OCI-LY3 (cell line): ENCODE measurements around the gene BMP7.

Source experiments
- H2AFZ ChIP-seq: fragments of 200-600, 300-600 bp; shearing (Covaris generic); 2 replicates; pipeline ENCODE4 v1.6.0; 2014; ENCODE audit warnings: antibody characterized with exemption, low read depth, low read length
- H3K27ac ChIP-seq: fragments of 200-600, 300-600 bp; sonication (generic); 2 replicates; pipeline ENCODE4 v1.5.1; 2014; ENCODE audit warnings: mild to moderate bottlenecking, low read length, moderate library complexity, mixed read lengths
- H3K27me3 ChIP-seq: fragments of 200-600, 300-600 bp; sonication (generic); 2 replicates; pipeline ENCODE4 v1.6.1; 2014; ENCODE audit warnings: low read depth, low read length, mixed read lengths
- H3K36me3 ChIP-seq: fragments of 200-600, 300-600 bp; sonication (generic); replicated peaks from 2 replicates; pipeline ENCODE3; 2014; ENCODE audit warnings: low read depth, low read length, mixed read lengths
- H3K4me1 ChIP-seq: fragments of 300-600, 200-600 bp; sonication (generic); 2 replicates; pipeline ENCODE4 v1.6.1; 2014; ENCODE audit warnings: low read length, mixed read lengths
- H3K4me2 ChIP-seq: fragments of 200-600, 300-600 bp; sonication (generic); 2 replicates; pipeline ENCODE4 v1.6.1; 2014; ENCODE audit warnings: low read length, mixed read lengths
- H3K4me3 ChIP-seq: fragments of 300-600, 200-600 bp; sonication (generic); 2 replicates; pipeline ENCODE4 v1.5.1; 2014; ENCODE audit warnings: antibody characterized with exemption, mild to moderate bottlenecking, low read length, moderate library complexity
- H3K79me2 ChIP-seq: fragments of 300-600, 200-600 bp; shearing (Covaris generic); 2 replicates; pipeline ENCODE4 v1.6.1; 2014; ENCODE audit warnings: mild to moderate bottlenecking, low read length, mixed read lengths
- H3K9ac ChIP-seq: fragments of 300-600, 200-600 bp; shearing (Covaris generic); 2 replicates; pipeline ENCODE4 v1.6.0; 2014; ENCODE audit warnings: mild to moderate bottlenecking, low read length, moderate library complexity
- H3K9me3 ChIP-seq: fragments of 200-600, 300-600 bp; shearing (Covaris generic); 2 replicates; pipeline ENCODE4 v1.6.1; 2014; ENCODE audit warnings: low read length, mixed read lengths; ENCODE audit not compliant: insufficient read depth
- H4K20me1 ChIP-seq: fragments of 200-600, 300-600 bp; sonication (generic); 2 replicates; pipeline ENCODE4 v1.6.1; 2016; ENCODE audit warnings: low read length, mixed read lengths; ENCODE audit not compliant: insufficient read depth
- EZH2phosphoT487 ChIP-seq: fragments of 200-600 bp; shearing (Covaris generic); IDR thresholded peaks from 2 replicates; pipeline ENCODE4 v1.6.1; 2018; ENCODE audit warnings: antibody characterized with exemption, mixed run types, low read depth
- TF ChIP-seq, protein P1 (sequence below): fragments of 200-600, 300-600 bp; sonication (generic); IDR thresholded peaks from 2 replicates; pipeline ENCODE4 v1.5.1; 2014; ENCODE audit warnings: antibody characterized with exemption, low read length, low read depth

BMP7 gene

DNA sequence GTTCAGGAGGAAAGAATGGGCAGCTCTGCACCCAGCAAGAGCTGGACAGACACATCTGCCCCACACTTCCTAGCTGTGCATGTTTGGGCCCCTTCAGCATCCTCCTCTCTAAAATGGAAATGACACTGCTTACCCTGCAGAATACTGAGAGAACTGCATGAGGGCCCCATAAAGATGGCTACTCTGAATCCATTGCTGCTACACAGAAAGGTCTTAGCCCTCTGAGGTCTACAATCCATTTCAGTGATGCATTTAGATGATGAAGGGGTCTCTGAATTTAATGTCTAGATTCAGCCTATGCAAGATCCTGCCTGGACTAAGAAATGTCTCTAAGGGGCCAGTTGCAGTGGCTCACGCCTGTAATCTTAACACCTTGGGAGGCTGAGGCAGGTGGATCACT, 11.3 kb downstream of the BMP7 start:
- H3K9ac ChIP-seq = no peak overlapping the region
- H4K20me1 ChIP-seq = no peaks in the 10 kb centered on the region
- H3K4me2 ChIP-seq = no peak overlapping the region
- no peaks in the 10 kb centered on the region for H3K4me1 ChIP-seq
- no peaks in the 10 kb centered on the region for H3K79me2 ChIP-seq
- no peaks in the 10 kb centered on the region for H3K36me3 ChIP-seq
- H2AFZ ChIP-seq = no peak overlapping the region
- no peak overlapping the region for H3K4me3 ChIP-seq
- H3K27me3 ChIP-seq = peaks cover 51% of the 10 kb centered on the region
- TF ChIP-seq EZH2phosphoT487 = no peak
- TF ChIP-seq, protein P1, sequence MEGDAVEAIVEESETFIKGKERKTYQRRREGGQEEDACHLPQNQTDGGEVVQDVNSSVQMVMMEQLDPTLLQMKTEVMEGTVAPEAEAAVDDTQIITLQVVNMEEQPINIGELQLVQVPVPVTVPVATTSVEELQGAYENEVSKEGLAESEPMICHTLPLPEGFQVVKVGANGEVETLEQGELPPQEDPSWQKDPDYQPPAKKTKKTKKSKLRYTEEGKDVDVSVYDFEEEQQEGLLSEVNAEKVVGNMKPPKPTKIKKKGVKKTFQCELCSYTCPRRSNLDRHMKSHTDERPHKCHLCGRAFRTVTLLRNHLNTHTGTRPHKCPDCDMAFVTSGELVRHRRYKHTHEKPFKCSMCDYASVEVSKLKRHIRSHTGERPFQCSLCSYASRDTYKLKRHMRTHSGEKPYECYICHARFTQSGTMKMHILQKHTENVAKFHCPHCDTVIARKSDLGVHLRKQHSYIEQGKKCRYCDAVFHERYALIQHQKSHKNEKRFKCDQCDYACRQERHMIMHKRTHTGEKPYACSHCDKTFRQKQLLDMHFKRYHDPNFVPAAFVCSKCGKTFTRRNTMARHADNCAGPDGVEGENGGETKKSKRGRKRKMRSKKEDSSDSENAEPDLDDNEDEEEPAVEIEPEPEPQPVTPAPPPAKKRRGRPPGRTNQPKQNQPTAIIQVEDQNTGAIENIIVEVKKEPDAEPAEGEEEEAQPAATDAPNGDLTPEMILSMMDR = no peak
- H3K9me3 ChIP-seq = no peaks in the 10 kb centered on the region
- H3K27ac ChIP-seq = no peak overlapping the region

DNA sequence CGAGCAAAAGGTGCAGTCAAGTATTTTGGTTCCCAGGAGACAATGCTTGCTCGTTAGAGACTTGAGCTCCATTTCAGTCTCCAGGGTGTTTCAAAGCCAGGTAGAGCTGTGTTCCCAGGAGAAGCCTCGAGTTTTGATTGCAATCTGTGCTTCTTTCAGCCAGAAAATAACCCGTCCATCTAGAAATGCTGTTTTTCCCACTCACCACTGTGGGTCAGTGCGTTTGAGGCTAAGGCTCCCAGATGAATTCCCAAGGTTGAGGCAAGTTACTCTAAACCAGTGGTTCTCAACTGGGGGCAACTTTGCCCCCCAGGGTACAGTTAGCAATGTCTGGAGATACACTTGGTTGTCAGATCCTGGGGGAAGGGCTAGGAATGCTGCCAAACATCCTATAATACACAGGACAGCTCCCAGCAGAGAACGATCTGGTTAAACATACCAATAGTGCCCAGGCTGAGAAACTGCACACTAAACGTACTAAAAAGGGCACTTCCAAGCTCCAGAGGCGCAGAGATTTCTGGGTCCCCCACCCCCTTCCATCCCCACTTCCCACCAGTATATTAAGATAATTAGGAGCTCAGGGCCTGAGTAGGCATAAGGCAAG, 13.8 kb downstream of the BMP7 start:
- no peaks in the 10 kb centered on the region for H3K36me3 ChIP-seq
- TF ChIP-seq EZH2phosphoT487 = no peak
- TF ChIP-seq, protein P1 = no peak
- H3K27ac ChIP-seq = no peak overlapping the region
- H3K9ac ChIP-seq = no peak overlapping the region
- no peak overlapping the region for H2AFZ ChIP-seq
- no peaks in the 10 kb centered on the region for H3K4me1 ChIP-seq
- H3K79me2 ChIP-seq = no peaks in the 10 kb centered on the region
- peaks cover 38% of the 10 kb centered on the region; the same call in 1 of the 2 replicates for H3K27me3 ChIP-seq
- no peak overlapping the region for H3K4me2 ChIP-seq
- H4K20me1 ChIP-seq = no peaks in the 10 kb centered on the region
- H3K4me3 ChIP-seq = no peak overlapping the region
- H3K9me3 ChIP-seq = no peaks in the 10 kb centered on the region

GRCh38 chr20:57251949-57252348, 14.5 kb downstream of the BMP7 start:
- Histone ChIP-seq H2AFZ (no peak overlapping the region), H3K4me1 (no peaks in the 10 kb centered on the region), H3K9me3 (no peaks in the 10 kb centered on the region), H3K4me2 (no peak overlapping the region), H3K79me2 (no peaks in the 10 kb centered on the region), H3K27me3 (peaks cover 38% of the 10 kb centered on the region; the same call in 1 of the 2 replicates), H3K4me3 (no peak overlapping the region), H3K27ac (no peak overlapping the region), H3K9ac (no peak overlapping the region), H4K20me1 (no peaks in the 10 kb centered on the region), H3K36me3 (no peaks in the 10 kb centered on the region)
- TF ChIP-seq, protein P1 = no peak
- TF ChIP-seq EZH2phosphoT487 = no peak

DNA sequence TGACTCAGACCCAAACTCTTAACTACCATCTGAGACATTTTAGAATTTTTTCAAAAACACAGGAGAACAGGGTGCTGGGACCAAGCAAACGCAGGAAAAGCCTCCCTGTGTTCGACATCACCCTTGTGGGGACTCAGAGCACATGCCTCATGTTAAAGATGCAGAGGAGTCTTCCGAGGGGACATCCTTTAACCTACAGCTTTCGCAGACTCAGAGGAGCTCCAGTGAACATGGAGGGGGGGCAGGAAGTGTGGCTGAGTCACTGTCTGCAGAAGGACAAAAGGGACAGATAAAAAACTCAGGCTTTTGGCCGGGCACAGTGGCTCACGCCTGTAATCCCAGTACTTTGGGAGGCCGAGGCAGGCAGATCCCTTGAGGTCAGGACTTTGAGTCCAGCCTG, 15.1 kb downstream of the BMP7 start:
- no peaks in the 10 kb centered on the region for H4K20me1 ChIP-seq
- no peaks in the 10 kb centered on the region for H3K9me3 ChIP-seq
- no peaks in the 10 kb centered on the region for H3K36me3 ChIP-seq
- no peak overlapping the region for H3K9ac ChIP-seq
- H3K27me3 ChIP-seq = peaks cover 38% of the 10 kb centered on the region; the same call in 1 of the 2 replicates
- H3K4me3 ChIP-seq = no peak overlapping the region
- no peak overlapping the region for H2AFZ ChIP-seq
- H3K4me1 ChIP-seq = no peaks in the 10 kb centered on the region
- no peaks in the 10 kb centered on the region for H3K79me2 ChIP-seq
- H3K27ac ChIP-seq = no peak overlapping the region
- TF ChIP-seq, protein P1 = no peak
- TF ChIP-seq EZH2phosphoT487 = no peak
- no peak overlapping the region for H3K4me2 ChIP-seq
